HG03521 (cell line): Measurements from ENCODE around the gene TNFAIP8.
A peak's percentile ranks its signal among the peaks of the same experiment; 100 is the strongest.

ENCODE experiments used
- ATAC-seq: cut with Tn5 transposase; IDR thresholded peaks from one replicate; pipeline ENCODE4 v1.9.1; 2021; ENCODE audit warnings: mild to moderate bottlenecking, moderate library complexity; ENCODE audit not compliant: unreplicated experiment

TNFAIP8 gene

GRCh38 chr5:119328753-119329602 is 26.8 kb upstream of the TNFAIP8 start:
- ATAC-seq: no peak

- no peak for ATAC-seq
These were observed 26.2 kb upstream of the TNFAIP8 start for GRCh38 chr5:119329666-119330065.

GRCh38 chr5:119330367-119331183 is 25.2 kb upstream of the TNFAIP8 start:
- no peak for ATAC-seq

- ATAC-seq: no peak
These were observed 24.2 kb upstream of the TNFAIP8 start for GRCh38 chr5:119331566-119332095.

- ATAC-seq: no peak
These were observed 23.6 kb upstream of the TNFAIP8 start for GRCh38 chr5:119332208-119332607.

GRCh38 chr5:119332978-119333401 is 22.8 kb upstream of the TNFAIP8 start:
- ATAC-seq: no peak

GRCh38 chr5:119333421-119333851 is 22.4 kb upstream of the TNFAIP8 start:
- ATAC-seq: no peak

GRCh38 chr5:119335261-119335677 is 20.6 kb upstream of the TNFAIP8 start:
- no peak for ATAC-seq

GRCh38 chr5:119336262-119336661 is 19.6 kb upstream of the TNFAIP8 start:
- no peak for ATAC-seq

- no peak for ATAC-seq
These were observed 18.8 kb upstream of the TNFAIP8 start for GRCh38 chr5:119336845-119337580.

GRCh38 chr5:119338326-119338946 is 17.4 kb upstream of the TNFAIP8 start:
- ATAC-seq: no peak

GRCh38 chr5:119339344-119339743 is 16.5 kb upstream of the TNFAIP8 start:
- no peak for ATAC-seq

GRCh38 chr5:119339965-119340364 is 15.9 kb upstream of the TNFAIP8 start:
- no peak for ATAC-seq

- ATAC-seq: peak; percentile 59
These were observed 15.1 kb upstream of the TNFAIP8 start for GRCh38 chr5:119340597-119341218.

- peak; percentile 49 for ATAC-seq
These were observed 14.1 kb upstream of the TNFAIP8 start for GRCh38 chr5:119341452-119342349.

- no peak for ATAC-seq
These were observed 13.4 kb upstream of the TNFAIP8 start for GRCh38 chr5:119342406-119342805.

GRCh38 chr5:119343052-119343451 is 12.8 kb upstream of the TNFAIP8 start:
- ATAC-seq: no peak

- ATAC-seq: no peak
These were observed 12.1 kb upstream of the TNFAIP8 start for GRCh38 chr5:119343766-119344165.

- ATAC-seq: no peak
These were observed 11.6 kb upstream of the TNFAIP8 start for GRCh38 chr5:119344231-119344630.
